HEK293 (cell line): ENCODE measurements around the gene SLC6A4.
A peak's percentile ranks its signal among the peaks of the same experiment; 100 is the strongest.
"Not testable (repeated sequence)": the region's sequence is repeated elsewhere in the genome, so short reads cannot be mapped to it uniquely, and the experiment has no call there.

Experiments used
- CTCF ChIA-PET: fragments of 350-600 bp; formaldehyde crosslinking; extraction: SDS; loops from one replicate; lab custom pipeline; 2021; ENCODE audit warnings: antibody characterized with exemption; lab: Yijun Ruan, JAX
- POLR2A ChIA-PET: fragments of 300-600 bp; formaldehyde crosslinking; extraction: SDS; loops from one replicate; lab custom pipeline; 2020; ENCODE audit warnings: antibody characterized with exemption, inconsistent platforms; lab: Yijun Ruan, JAX
- H3K27ac ChIP-seq: fragments of 200-500 bp; sonication (Bioruptor generic); 2 replicates; pipeline ENCODE4 v1.5.1; 2014; ENCODE audit warnings: low read depth, low read length, control low read depth, inconsistent platforms; ENCODE audit errors: extremely low read depth
- H3K36me3 ChIP-seq, 2 experiments: fragments of 200-500 bp in 1 of 2; sonication (Bioruptor generic) in 1 of 2; 1 replicate in 1 of 2; 2 replicates in 1 of 2; pipeline ENCODE4 v1.5.1; 2014 to 2017; ENCODE audit warnings: inconsistent platforms in 2 of 2, low read length in 2 of 2; ENCODE audit not compliant: control insufficient read depth in 2 of 2, insufficient read depth in 1 of 2
- H3K4me1 ChIP-seq: fragments of 200-500 bp; sonication (Bioruptor generic); 2 replicates; pipeline ENCODE4 v1.5.1; 2014; ENCODE audit warnings: mild to moderate bottlenecking, low read length, inconsistent platforms; ENCODE audit not compliant: control insufficient read depth, insufficient read depth
- H3K4me3 ChIP-seq: 2 replicates; pipeline ENCODE4 v1.5.1; 2011; ENCODE audit warnings: low read depth, mild to moderate bottlenecking, control low read depth, low read length, moderate library complexity
- H3K9me3 ChIP-seq: fragments of 200-500 bp; sonication (Bioruptor generic); 2 replicates; pipeline ENCODE4 v1.5.1; 2014; ENCODE audit warnings: low read depth, low read length, inconsistent platforms; ENCODE audit not compliant: control insufficient read depth, insufficient read depth
- FEZF1 ChIP-seq: fragments of 450-650 bp; formaldehyde crosslinking; IDR thresholded peaks from 2 replicates; pipeline ENCODE4 v1.5.1; 2016; ENCODE audit warnings: missing biosample characterization, missing genetic modification characterization
- GLI4 ChIP-seq: fragments of 450-650 bp; formaldehyde crosslinking; IDR thresholded peaks from 2 replicates; pipeline ENCODE4 v1.5.1; 2016; ENCODE audit warnings: missing biosample characterization, missing genetic modification characterization
- KLF10 ChIP-seq: fragments of 450-650 bp; IDR thresholded peaks from 2 replicates; pipeline ENCODE4 v1.5.1; 2018; ENCODE audit warnings: missing biosample characterization, mild to moderate bottlenecking, missing genetic modification characterization
- ZEB2 ChIP-seq: fragments of 450-650 bp; formaldehyde crosslinking; IDR thresholded peaks from 2 replicates; pipeline ENCODE4 v1.5.1; 2016; ENCODE audit warnings: missing biosample characterization, missing genetic modification characterization
- ZNF112 ChIP-seq: fragments of 450-650 bp; formaldehyde crosslinking; IDR thresholded peaks from 2 replicates; pipeline ENCODE4 v1.5.0; 2017; ENCODE audit warnings: missing biosample characterization, missing genetic modification characterization
- ZNF211 ChIP-seq: fragments of 450-650 bp; formaldehyde crosslinking; IDR thresholded peaks from 2 replicates; pipeline ENCODE4 v1.5.1; 2016; ENCODE audit warnings: low read depth, missing biosample characterization, missing genetic modification characterization
- ZNF335 ChIP-seq: fragments of 450-650 bp; formaldehyde crosslinking; conservative IDR thresholded peaks from 2 replicates; pipeline ENCODE4 v1.5.1; 2016; ENCODE audit warnings: missing biosample characterization, missing genetic modification characterization
- TF ChIP-seq, protein P1 (sequence below): fragments of 450-650 bp; formaldehyde crosslinking; IDR thresholded peaks from 2 replicates; pipeline ENCODE4 v1.5.1; 2016; ENCODE audit warnings: missing biosample characterization, missing genetic modification characterization
- TF ChIP-seq, protein P2 (sequence below): sonication (generic); formaldehyde crosslinking; IDR thresholded peaks from 2 replicates; pipeline ENCODE4 v1.8.1; 2022; ENCODE audit warnings: mild to moderate bottlenecking, moderate library complexity, missing genetic modification reagents
- TF ChIP-seq, protein P3 (sequence below): fragments of 450-650 bp; formaldehyde crosslinking; IDR thresholded peaks from 2 replicates; pipeline ENCODE4 v1.5.1; 2017; ENCODE audit warnings: missing biosample characterization, missing genetic modification characterization
- TF ChIP-seq, protein P4 (sequence below): fragments of 450-650 bp; formaldehyde crosslinking; IDR thresholded peaks from 2 replicates; pipeline ENCODE4 v1.5.1; 2016; ENCODE audit warnings: missing biosample characterization, missing genetic modification characterization

The SLC6A4 gene

DNA sequence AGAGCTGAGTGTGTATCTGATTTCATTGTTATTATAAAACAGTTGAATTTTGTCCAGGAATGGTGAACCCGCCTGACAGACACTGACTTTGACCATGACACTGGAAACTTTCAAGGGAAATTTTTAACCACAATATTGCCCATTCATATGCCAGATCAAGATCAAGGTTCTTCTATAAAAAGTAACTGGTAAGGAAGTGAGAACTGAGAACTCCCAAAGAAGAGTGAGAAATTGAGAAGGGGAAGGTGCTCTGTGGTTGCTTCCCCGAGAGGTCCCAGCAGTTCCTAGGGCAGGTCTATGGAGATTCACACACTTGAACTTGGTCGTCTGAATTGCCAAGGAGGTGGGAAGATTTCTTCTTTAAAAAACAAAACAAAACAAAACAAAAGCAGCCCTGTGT is 27.3 kb downstream of the SLC6A4 start:
- Histone ChIP-seq H3K27ac (no peak overlapping the region), H3K4me1 (no peaks in the 10 kb centered on the region), H3K4me3 (no peak overlapping the region), H3K9me3 (no peaks in the 10 kb centered on the region), H3K36me3 (no peaks in the 10 kb centered on the region)
- ChIA-PET CTCF (no interaction called here), POLR2A (no interaction called here)
- TF ChIP-seq, protein P1, sequence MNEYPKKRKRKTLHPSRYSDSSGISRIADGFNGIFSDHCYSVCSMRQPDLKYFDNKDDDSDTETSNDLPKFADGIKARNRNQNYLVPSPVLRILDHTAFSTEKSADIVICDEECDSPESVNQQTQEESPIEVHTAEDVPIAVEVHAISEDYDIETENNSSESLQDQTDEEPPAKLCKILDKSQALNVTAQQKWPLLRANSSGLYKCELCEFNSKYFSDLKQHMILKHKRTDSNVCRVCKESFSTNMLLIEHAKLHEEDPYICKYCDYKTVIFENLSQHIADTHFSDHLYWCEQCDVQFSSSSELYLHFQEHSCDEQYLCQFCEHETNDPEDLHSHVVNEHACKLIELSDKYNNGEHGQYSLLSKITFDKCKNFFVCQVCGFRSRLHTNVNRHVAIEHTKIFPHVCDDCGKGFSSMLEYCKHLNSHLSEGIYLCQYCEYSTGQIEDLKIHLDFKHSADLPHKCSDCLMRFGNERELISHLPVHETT (tag by site-specific recombination): no peak
- TF ChIP-seq, all 188 proteins: peak for 0

DNA sequence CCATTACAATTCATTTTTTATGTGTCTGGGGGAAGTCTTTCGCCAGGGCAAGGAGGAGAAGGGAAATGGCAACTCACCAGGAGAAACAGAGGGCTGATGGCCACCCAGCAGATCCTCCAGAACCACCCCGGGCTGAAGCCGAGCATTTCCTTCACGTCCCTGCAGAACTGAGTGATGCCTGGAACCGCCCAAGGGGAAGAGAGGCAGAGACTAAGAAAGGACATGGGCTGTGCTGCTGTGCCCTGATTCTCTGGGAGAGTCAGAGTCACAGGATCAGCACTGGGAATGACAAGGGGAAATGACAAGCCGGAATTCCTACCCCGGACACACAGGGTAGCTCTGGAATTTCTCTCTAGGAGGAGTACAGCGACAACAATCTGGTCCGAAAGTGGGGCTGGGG is 27.8 kb downstream of the SLC6A4 start:
- Histone ChIP-seq H3K9me3 (no peaks in the 10 kb centered on the region), H3K36me3 (no peaks in the 10 kb centered on the region), H3K4me1 (no peaks in the 10 kb centered on the region), H3K4me3 (no peak overlapping the region), H3K27ac (no peak overlapping the region)
- ChIA-PET CTCF (no interaction called here), POLR2A (no interaction called here)
- TF ChIP-seq GLI4 (tag by site-specific recombination) (no peak), FEZF1 (tag by site-specific recombination) (no peak), ZNF211 (tag by site-specific recombination) (no peak), ZEB2 (tag by site-specific recombination) (no peak)
- TF ChIP-seq, protein P2, sequence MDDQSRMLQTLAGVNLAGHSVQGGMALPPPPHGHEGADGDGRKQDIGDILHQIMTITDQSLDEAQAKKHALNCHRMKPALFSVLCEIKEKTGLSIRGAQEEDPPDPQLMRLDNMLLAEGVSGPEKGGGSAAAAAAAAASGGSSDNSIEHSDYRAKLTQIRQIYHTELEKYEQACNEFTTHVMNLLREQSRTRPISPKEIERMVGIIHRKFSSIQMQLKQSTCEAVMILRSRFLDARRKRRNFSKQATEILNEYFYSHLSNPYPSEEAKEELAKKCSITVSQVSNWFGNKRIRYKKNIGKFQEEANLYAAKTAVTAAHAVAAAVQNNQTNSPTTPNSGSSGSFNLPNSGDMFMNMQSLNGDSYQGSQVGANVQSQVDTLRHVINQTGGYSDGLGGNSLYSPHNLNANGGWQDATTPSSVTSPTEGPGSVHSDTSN (CRISPR knock-in tag): no peak

DNA sequence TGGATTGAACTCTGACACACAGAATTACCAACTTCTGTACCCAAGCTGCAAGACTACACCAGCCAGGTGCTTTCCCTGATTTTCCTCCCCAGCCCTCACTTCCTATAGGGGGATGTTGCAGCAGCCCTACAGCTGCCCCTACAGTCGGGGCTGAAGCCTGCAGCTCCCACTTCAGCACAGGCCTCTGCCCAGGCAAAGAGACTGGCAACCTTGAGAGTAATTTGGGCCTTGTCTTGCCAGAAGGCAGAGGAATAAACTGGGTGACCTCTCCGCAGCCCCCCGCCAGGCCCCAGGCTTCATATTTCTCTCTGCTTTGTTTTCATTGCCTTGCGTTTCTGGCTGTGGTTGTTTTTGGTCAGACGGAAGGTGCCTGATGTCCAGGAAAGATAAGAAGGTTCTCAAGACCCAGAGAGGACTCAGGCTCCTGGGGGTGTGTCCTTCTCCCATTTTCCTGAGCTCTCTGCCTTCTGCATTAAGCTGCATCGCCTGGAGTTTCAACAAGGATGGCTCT is 32.0 kb downstream of the SLC6A4 start:
- Histone ChIP-seq H3K27ac (no peak overlapping the region), H3K36me3 (no peaks in the 10 kb centered on the region), H3K9me3 (no peaks in the 10 kb centered on the region), H3K4me1 (no peaks in the 10 kb centered on the region), H3K4me3 (no peak overlapping the region)
- peak; percentile 41; the same call in 1 of the 2 replicates for TF ChIP-seq ZNF335 (tag by site-specific recombination)
- no peak for TF ChIP-seq ZNF112
- 0 out of 2 replicates have a peak, but pooled peaks have one; percentile 22 for TF ChIP-seq KLF10 (tag by site-specific recombination)
- TF ChIP-seq, protein P3, sequence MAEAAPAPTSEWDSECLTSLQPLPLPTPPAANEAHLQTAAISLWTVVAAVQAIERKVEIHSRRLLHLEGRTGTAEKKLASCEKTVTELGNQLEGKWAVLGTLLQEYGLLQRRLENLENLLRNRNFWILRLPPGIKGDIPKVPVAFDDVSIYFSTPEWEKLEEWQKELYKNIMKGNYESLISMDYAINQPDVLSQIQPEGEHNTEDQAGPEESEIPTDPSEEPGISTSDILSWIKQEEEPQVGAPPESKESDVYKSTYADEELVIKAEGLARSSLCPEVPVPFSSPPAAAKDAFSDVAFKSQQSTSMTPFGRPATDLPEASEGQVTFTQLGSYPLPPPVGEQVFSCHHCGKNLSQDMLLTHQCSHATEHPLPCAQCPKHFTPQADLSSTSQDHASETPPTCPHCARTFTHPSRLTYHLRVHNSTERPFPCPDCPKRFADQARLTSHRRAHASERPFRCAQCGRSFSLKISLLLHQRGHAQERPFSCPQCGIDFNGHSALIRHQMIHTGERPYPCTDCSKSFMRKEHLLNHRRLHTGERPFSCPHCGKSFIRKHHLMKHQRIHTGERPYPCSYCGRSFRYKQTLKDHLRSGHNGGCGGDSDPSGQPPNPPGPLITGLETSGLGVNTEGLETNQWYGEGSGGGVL (tag by site-specific recombination): no peak
- TF ChIP-seq, protein P4, sequence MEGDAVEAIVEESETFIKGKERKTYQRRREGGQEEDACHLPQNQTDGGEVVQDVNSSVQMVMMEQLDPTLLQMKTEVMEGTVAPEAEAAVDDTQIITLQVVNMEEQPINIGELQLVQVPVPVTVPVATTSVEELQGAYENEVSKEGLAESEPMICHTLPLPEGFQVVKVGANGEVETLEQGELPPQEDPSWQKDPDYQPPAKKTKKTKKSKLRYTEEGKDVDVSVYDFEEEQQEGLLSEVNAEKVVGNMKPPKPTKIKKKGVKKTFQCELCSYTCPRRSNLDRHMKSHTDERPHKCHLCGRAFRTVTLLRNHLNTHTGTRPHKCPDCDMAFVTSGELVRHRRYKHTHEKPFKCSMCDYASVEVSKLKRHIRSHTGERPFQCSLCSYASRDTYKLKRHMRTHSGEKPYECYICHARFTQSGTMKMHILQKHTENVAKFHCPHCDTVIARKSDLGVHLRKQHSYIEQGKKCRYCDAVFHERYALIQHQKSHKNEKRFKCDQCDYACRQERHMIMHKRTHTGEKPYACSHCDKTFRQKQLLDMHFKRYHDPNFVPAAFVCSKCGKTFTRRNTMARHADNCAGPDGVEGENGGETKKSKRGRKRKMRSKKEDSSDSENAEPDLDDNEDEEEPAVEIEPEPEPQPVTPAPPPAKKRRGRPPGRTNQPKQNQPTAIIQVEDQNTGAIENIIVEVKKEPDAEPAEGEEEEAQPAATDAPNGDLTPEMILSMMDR: no peak
- CTCF ChIA-PET: interaction anchor here (1.0 to 2.1 kb wide), 5 partner anchors 9 to 136 kb away, joined by 4 to 7 read pairs (median 5); partner anchors contain the start of gene BLMH
- POLR2A ChIA-PET: no interaction called here

DNA sequence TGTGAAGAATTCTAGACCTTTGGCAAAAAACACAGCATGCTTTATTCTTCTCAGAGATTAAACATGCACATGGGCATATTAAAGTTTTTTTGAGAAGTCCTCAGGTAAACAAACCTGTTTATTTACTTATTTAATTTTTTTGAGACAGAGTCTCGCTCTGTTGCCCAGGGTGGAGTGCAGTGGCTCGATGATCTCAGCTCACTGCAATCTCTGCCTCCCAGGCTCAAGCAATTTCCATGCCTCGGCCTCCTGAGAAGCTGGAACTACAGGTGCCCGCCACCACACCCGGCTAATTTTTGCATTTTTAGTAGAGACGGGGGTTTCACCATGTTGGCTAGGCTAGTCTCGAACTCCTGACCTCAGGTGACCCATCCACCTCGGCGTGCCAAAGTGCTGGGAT is 34.8 kb downstream of the SLC6A4 start:
- H3K9me3 ChIP-seq, POLR2A ChIA-PET, H3K27ac ChIP-seq, H3K4me3 ChIP-seq, H3K36me3 ChIP-seq, H3K4me1 ChIP-seq: not testable (repeated sequence)
- CTCF ChIA-PET: interaction anchor here (0.6 to 1.6 kb wide), 2 partner anchors 25 to 131 kb away, joined by 3 to 6 read pairs; no protein-coding TSS in a partner anchor
